ENCODE results near the gene ECSIT. TPM values are rescaled to one million over a fixed set of nuclear protein-coding genes. Genes with fewer than 3 reads are reported as not detected.

The ECSIT gene
- total and polyA plus RNA-seq, 3 donors from 2014 or later = 28.9 to 58.7 (median 45.4) TPM

- peak; percentile 94 for DNase-seq
- Histone ChIP-seq H3K27me3 (no peaks in the 10 kb centered on the region), H3K9me3 (no peaks in the 10 kb centered on the region), H3K4me3 (peak within 1 kb of the TSS; percentile 89 to 99), H3K36me3 (ENCODE audit: low read depth, missing control alignments) (no peaks in the 10 kb centered on the region), H3K27ac (peak within 1 kb of the TSS; percentile 89 to 93), H3K4me1 (peaks cover 4% of the 10 kb centered on the region)
- 1% methylated on average over 16 to 36 of the region's 65 CpGs for WGBS, 2 donors
- intact Hi-C loops (cut with DNase I; ENCODE audit: low total_unique reads) = no loop called here
- TF ChIP-seq POLR2A (IDR thresholded peaks at IDR 0.05) = no peak
- TF ChIP-seq, protein P1, sequence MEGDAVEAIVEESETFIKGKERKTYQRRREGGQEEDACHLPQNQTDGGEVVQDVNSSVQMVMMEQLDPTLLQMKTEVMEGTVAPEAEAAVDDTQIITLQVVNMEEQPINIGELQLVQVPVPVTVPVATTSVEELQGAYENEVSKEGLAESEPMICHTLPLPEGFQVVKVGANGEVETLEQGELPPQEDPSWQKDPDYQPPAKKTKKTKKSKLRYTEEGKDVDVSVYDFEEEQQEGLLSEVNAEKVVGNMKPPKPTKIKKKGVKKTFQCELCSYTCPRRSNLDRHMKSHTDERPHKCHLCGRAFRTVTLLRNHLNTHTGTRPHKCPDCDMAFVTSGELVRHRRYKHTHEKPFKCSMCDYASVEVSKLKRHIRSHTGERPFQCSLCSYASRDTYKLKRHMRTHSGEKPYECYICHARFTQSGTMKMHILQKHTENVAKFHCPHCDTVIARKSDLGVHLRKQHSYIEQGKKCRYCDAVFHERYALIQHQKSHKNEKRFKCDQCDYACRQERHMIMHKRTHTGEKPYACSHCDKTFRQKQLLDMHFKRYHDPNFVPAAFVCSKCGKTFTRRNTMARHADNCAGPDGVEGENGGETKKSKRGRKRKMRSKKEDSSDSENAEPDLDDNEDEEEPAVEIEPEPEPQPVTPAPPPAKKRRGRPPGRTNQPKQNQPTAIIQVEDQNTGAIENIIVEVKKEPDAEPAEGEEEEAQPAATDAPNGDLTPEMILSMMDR (IDR thresholded peaks at IDR 0.05) = no peak
These were observed 23.3 kb downstream of the ECSIT start, which contains the start of gene ZNF653 for GRCh38 chr19:11505504-11506100. Gene ZNF653 (minus strand): TSS chr19:11505839. CDS start chr19:11505786, 53 bp downstream.

- H3K9me3 ChIP-seq = no peaks in the 10 kb centered on the region
- peaks cover 8% of the 10 kb centered on the region for H3K4me1 ChIP-seq
- TF ChIP-seq, protein P1 (IDR thresholded peaks at IDR 0.05) = no peak
- no peak for TF ChIP-seq POLR2A (IDR thresholded peaks at IDR 0.05)
- H3K27me3 ChIP-seq = no peaks in the 10 kb centered on the region
- peak; percentile 98 for DNase-seq
- H3K27ac ChIP-seq = peak overlapping the region; percentile 89 to 93
- H3K36me3 ChIP-seq (ENCODE audit: low read depth, missing control alignments) = no peaks in the 10 kb centered on the region
- 0% methylated on average over 2 to 20 of the region's 33 CpGs for WGBS, 2 donors
- H3K4me3 ChIP-seq = peak overlapping the region; percentile 89 to 99
- intact Hi-C loops (cut with DNase I; ENCODE audit: low total_unique reads) = no loop called here
These were observed 23.9 kb downstream of the ECSIT start for GRCh38 chr19:11505032-11505503.

DNA sequence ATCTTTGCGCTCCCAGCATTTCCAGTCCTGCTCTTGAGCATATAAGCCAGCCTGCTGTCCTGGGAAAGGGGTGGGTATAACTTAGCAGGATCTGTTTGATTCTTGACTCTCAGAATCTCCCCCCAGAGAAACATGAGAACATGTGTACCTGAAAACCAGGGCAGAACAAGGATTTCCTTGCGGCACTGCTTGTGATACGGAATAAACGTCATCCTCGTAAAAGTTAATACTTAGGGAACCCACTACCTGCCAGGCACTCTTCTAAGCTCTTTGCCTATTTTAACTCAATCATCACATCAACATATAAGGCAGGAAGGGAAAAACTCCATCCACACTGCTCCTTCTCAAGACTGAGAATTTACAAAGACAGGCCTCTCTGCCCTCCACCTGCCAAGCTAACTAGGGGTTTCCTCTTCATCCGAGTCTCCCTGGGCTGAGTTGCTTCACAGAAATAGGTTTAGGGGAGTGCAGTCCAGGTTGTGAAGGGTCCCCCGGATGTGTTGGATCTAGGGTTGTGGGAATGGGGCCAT, 24.4 kb downstream of the ECSIT start:
- H3K36me3 ChIP-seq (ENCODE audit: low read depth, missing control alignments) = no peaks in the 10 kb centered on the region
- H3K27me3 ChIP-seq = no peaks in the 10 kb centered on the region
- TF ChIP-seq, protein P1 (IDR thresholded peaks at IDR 0.05) = no peak
- no peak for TF ChIP-seq POLR2A (IDR thresholded peaks at IDR 0.05)
- WGBS, 2 donors = 29 to 33% methylated on average over 7 of the region's 7 CpGs
- peak overlapping the region; percentile 89 to 93 for H3K27ac ChIP-seq
- H3K9me3 ChIP-seq = no peaks in the 10 kb centered on the region
- H3K4me1 ChIP-seq = peaks cover 10% of the 10 kb centered on the region
- intact Hi-C loops (cut with DNase I; ENCODE audit: low total_unique reads) = no loop called here
- DNase-seq = no peak
- peak overlapping the region; percentile 89 to 99 for H3K4me3 ChIP-seq

- TF ChIP-seq POLR2A (IDR thresholded peaks at IDR 0.05) = no peak
- TF ChIP-seq, protein P1 (IDR thresholded peaks at IDR 0.05) = no peak
- WGBS, 2 donors = 68 to 72% methylated on average over 7 of the region's 7 CpGs
- Histone ChIP-seq H3K4me1 (peaks cover 26% of the 10 kb centered on the region), H3K27me3 (no peaks in the 10 kb centered on the region), H3K36me3 (ENCODE audit: low read depth, missing control alignments) (no peaks in the 10 kb centered on the region), H3K9me3 (no peaks in the 10 kb centered on the region), H3K27ac (no peak overlapping the region), H3K4me3 (no peak overlapping the region)
- intact Hi-C loops (cut with DNase I; ENCODE audit: low total_unique reads) = no loop called here
- DNase-seq = no peak
These were observed 29.0 kb downstream of the ECSIT start for GRCh38 chr19:11499890-11500420.
